A673 (cell line): ENCODE data around the gene TUFM. TPM values are rescaled to one million over a fixed set of nuclear protein-coding genes. Genes with fewer than 3 reads are reported as not detected.
A peak's percentile ranks its signal among the peaks of the same experiment; 100 is the strongest.

Experiments
- BruUV-seq: library from RNA; stranded (reverse); fragments of 400-500 nt; replicated peaks from 2 replicates; lab custom pipeline; 2021; lab: Mats Ljungman, UMichigan
- CTCF ChIA-PET: fragments of 300-600 bp; sonication (Branson Sonifier 250); formaldehyde crosslinking; loops from one replicate; lab custom pipeline; 2022; ENCODE audit warnings: antibody characterized with exemption; lab: Charles Lee
- POLR2A ChIA-PET: fragments of 300-600 bp; sonication (Branson Sonifier 250); formaldehyde crosslinking; loops from one replicate; lab custom pipeline; 2022; ENCODE audit warnings: antibody characterized with exemption; ENCODE audit not compliant: low non-redundant PET; lab: Charles Lee
- DNase-seq: peaks from one replicate; pipeline ENCODE4 v3.0.0-alpha.2; 2015; ENCODE audit warnings: low spot score
- H3K27ac ChIP-seq: fragments of 200-600 bp; sonication (generic); 2 replicates; pipeline ENCODE4 v1.5.1; 2016; ENCODE audit warnings: mixed run types, low read depth, mild to moderate bottlenecking, mixed read lengths, antibody characterized with exemption, low read length; ENCODE audit not compliant: poor library complexity, severe bottlenecking
- H3K27me3 ChIP-seq: fragments of 200-600 bp; sonication (generic); replicated peaks from 2 replicates; pipeline ENCODE4 v1.6.1; 2017; ENCODE audit warnings: mixed run types, low read depth, mild to moderate bottlenecking, mixed read lengths, antibody characterized with exemption, low read length; ENCODE audit not compliant: insufficient read depth, poor library complexity
- H3K36me3 ChIP-seq: fragments of 200-600 bp; sonication (generic); 2 replicates; pipeline ENCODE4 v1.6.1; 2016; ENCODE audit warnings: mixed run types, mild to moderate bottlenecking, mixed read lengths, antibody characterized with exemption, low read length; ENCODE audit not compliant: insufficient read depth, poor library complexity, severe bottlenecking
- H3K4me1 ChIP-seq: fragments of 200-600 bp; sonication (generic); 2 replicates; pipeline ENCODE4 v1.6.1; 2017; ENCODE audit warnings: mixed run types, mild to moderate bottlenecking, mixed read lengths, antibody characterized with exemption, low read length; ENCODE audit not compliant: insufficient read depth, poor library complexity, severe bottlenecking
- H3K4me3 ChIP-seq: fragments of 200-600 bp; sonication (generic); 2 replicates; pipeline ENCODE4 v1.5.1; 2016; ENCODE audit warnings: low read depth, mixed run types, mild to moderate bottlenecking, mixed read lengths, low read length; ENCODE audit not compliant: poor library complexity, severe bottlenecking
- H3K9me3 ChIP-seq: fragments of 200-600 bp; sonication (generic); 2 replicates; pipeline ENCODE4 v1.6.1; 2016; ENCODE audit warnings: mixed run types, low read depth, mild to moderate bottlenecking, mixed read lengths, antibody characterized with exemption, low read length; ENCODE audit not compliant: poor library complexity, severe bottlenecking
- CTCF ChIP-seq: fragments of 300-800, 200-600 bp; sonication (generic); conservative IDR thresholded peaks from 2 replicates; pipeline ENCODE4 v1.5.1; 2017; ENCODE audit warnings: low read depth, mild to moderate bottlenecking, antibody characterized with exemption, low read length, moderate library complexity, mixed read lengths
- EZH2 ChIP-seq: fragments of 200-600 bp; sonication (generic); IDR thresholded peaks from 2 replicates; pipeline ENCODE4 v1.6.1; 2017; ENCODE audit warnings: borderline replicate concordance, low read depth, mild to moderate bottlenecking, mixed read lengths, antibody characterized with exemption, low read length; ENCODE audit not compliant: poor library complexity, severe bottlenecking
- intact Hi-C: fragments of 100-400 bp; cut with micrococcal nuclease; formaldehyde crosslinking; loops from one replicate; pipeline ENCODE4 v1.10.0; 2022; ENCODE audit not compliant: unreplicated experiment
- total RNA-seq: library from RNA; stranded (reverse); gene quantifications from 2 replicates; pipeline ENCODE4 v1.2.3, GENCODE V29; 2021

Gene TUFM
- total RNA-seq, 1 experiment from 2014 or later = 228 TPM

GRCh38 chr16:28874406-28874805 lies 28.3 kb upstream of the TUFM start:
- Histone ChIP-seq H3K36me3 (peaks cover 20% of the 10 kb centered on the region), H3K4me1 (no peaks in the 10 kb centered on the region), H3K4me3 (no peak overlapping the region), H3K27ac (no peak overlapping the region), H3K27me3 (no peaks in the 10 kb centered on the region), H3K9me3 (no peaks in the 10 kb centered on the region)
- ChIA-PET POLR2A (no interaction called here), CTCF (interaction anchor here (1.5 kb wide), 1 partner anchor 54 kb away, joined by 6 read pairs; no protein-coding TSS in a partner anchor)
- intact Hi-C loops = loop anchor here (10.0 kb wide), 1 partner anchor 50 kb away; the partner anchor contains the start of gene RABEP2
- TF ChIP-seq CTCF = no peak
- DNase-seq = no peak
- no TSS peak for BruUV-seq

GRCh38 chr16:28873543-28874201 lies 27.5 kb upstream of the TUFM start:
- TF ChIP-seq EZH2 (no peak), CTCF (peak; percentile 77)
- H3K9me3 ChIP-seq = no peaks in the 10 kb centered on the region
- peak; percentile 43 for DNase-seq
- no peaks in the 10 kb centered on the region for H3K4me1 ChIP-seq
- peaks cover 27% of the 10 kb centered on the region for H3K36me3 ChIP-seq
- intact Hi-C loops = loop anchor here (10.0 kb wide), 1 partner anchor 51 kb away; the partner anchor contains the start of gene RABEP2
- ChIA-PET POLR2A (no interaction called here), CTCF (no interaction called here)
- no peak overlapping the region for H3K27ac ChIP-seq
- no peaks in the 10 kb centered on the region for H3K27me3 ChIP-seq
- H3K4me3 ChIP-seq = no peak overlapping the region
- TSS peak; percentile 53 for BruUV-seq

DNA sequence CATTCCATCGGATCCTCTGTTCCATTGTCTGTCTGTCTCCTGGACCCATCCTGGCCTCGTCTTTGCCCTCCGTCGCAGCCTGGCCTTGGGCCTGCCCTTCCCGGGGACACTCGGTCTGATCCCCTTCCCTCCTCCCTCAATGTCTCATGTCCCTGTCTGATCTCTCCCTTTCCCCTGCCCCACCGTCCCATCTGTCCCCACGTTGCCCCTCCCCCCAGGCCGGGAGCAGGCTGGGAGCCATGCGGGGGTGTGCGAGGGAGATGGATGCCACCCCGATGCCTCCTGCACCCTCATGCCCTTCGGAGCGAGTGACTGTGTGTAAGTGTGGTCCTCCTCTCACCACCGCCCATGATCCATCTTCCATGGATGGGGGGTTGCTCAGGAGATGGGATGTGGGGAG lies 26.8 kb upstream of the TUFM start:
- peaks cover 28% of the 10 kb centered on the region for H3K36me3 ChIP-seq
- POLR2A ChIA-PET = no interaction called here

More for the DNA sequence above, 26.8 kb upstream of the TUFM start:
- H3K9me3 ChIP-seq = no peaks in the 10 kb centered on the region
- H3K4me1 ChIP-seq = no peaks in the 10 kb centered on the region
- no peak for TF ChIP-seq EZH2
- TF ChIP-seq CTCF = no peak
- BruUV-seq = no TSS peak
- CTCF ChIA-PET = no interaction called here
- H3K4me3 ChIP-seq = no peak overlapping the region
- H3K27me3 ChIP-seq = no peaks in the 10 kb centered on the region
- intact Hi-C loops = loop anchor here (10.0 kb wide), 1 partner anchor 52 kb away; the partner anchor contains the start of gene RABEP2
- H3K27ac ChIP-seq = no peak overlapping the region
- DNase-seq = no peak
